B cell (primary cell): Measurements from ENCODE around the gene BEND7. TPM values are rescaled to one million over a fixed set of nuclear protein-coding genes. Genes with fewer than 3 reads are reported as not detected.

Experiments used
- ATAC-seq: fragments of 200-7000 bp; cut with Tn5 transposase; one replicate; pipeline ENCODE4 v1.10.0; 2021; ENCODE audit warnings: low read depth, mild to moderate bottlenecking, moderate number of reproducible peaks, moderate library complexity
- CTCF ChIA-PET: fragments of 350-600 bp; sonication (Branson Sonifier 250); formaldehyde crosslinking; loops from one replicate; lab custom pipeline; 2021; ENCODE audit warnings: antibody characterized with exemption, inconsistent platforms; lab: Charles Lee
- POLR2A ChIA-PET: fragments of 350-600 bp; sonication (Branson Sonifier 250); formaldehyde crosslinking; loops from one replicate; lab custom pipeline; 2021; ENCODE audit warnings: antibody characterized with exemption; lab: Charles Lee
- DNase-seq: peaks from one replicate; pipeline ENCODE4 v3.0.0; 2013
- H2AFZ ChIP-seq: 2 replicates; pipeline ENCODE4 v1.6.1; 2012; ENCODE audit warnings: mild to moderate bottlenecking, low read depth, low read length; ENCODE audit not compliant: insufficient read depth, poor library complexity, severe bottlenecking
- H3K27ac ChIP-seq, 2 donors: 1 replicate in 1 of 2; 2 replicates in 1 of 2; pipeline ENCODE4 v1.5.1; 2012 to 2013; ENCODE audit warnings: low read length in 2 of 2, mild to moderate bottlenecking in 2 of 2, moderate library complexity in 1 of 2
- H3K27me3 ChIP-seq, 4 experiments: fragments of 200-600 bp in 1 of 4; sonication (generic) in 1 of 4; replicated peaks in 1 of 4; 1 replicate in 2 of 4; 2 replicates in 2 of 4; pipeline versions ENCODE4 v1.6.1 to v1.7.0; 2013 to 2016; ENCODE audit warnings: low read length in 3 of 4, mild to moderate bottlenecking in 2 of 4, mixed read lengths in 1 of 4, moderate library complexity in 1 of 4; ENCODE audit not compliant: insufficient read depth in 4 of 4, control insufficient read depth in 3 of 4; ENCODE audit errors: control extremely low read depth in 1 of 4
- H3K36me3 ChIP-seq, 2 experiments: replicated peaks in 1 of 2; 1 replicate in 1 of 2; 2 replicates in 1 of 2; pipeline versions ENCODE4 v1.6.1 to v1.7.1; 2013; ENCODE audit warnings: low read length in 1 of 2; ENCODE audit not compliant: insufficient read depth in 2 of 2, control insufficient read depth in 1 of 2; ENCODE audit errors: control extremely low read depth in 1 of 2, extremely low read depth in 1 of 2
- H3K4me1 ChIP-seq, 2 donors: fragments of 200-600 bp in 1 of 2; sonication (generic) in 1 of 2; 1 replicate in 1 of 2; 2 replicates in 1 of 2; pipeline versions ENCODE4 v1.5.1 to v1.6.1; 2013 to 2017; ENCODE audit warnings: low read length in 2 of 2; ENCODE audit not compliant: control insufficient read depth in 2 of 2, insufficient read depth in 2 of 2
- H3K4me2 ChIP-seq: replicated peaks from 2 replicates; pipeline ENCODE3; 2012; ENCODE audit warnings: mild to moderate bottlenecking, low read depth, low read length; ENCODE audit not compliant: poor library complexity, severe bottlenecking
- H3K4me3 ChIP-seq, 5 experiments: fragments of 200-600 bp in 1 of 5; sonication (generic) in 1 of 5; 1 replicate in 3 of 5; 2 replicates in 2 of 5; pipeline versions ENCODE4 v1.5.1 to v1.7.0; 2011 to 2016; ENCODE audit warnings: low read length in 4 of 5, mild to moderate bottlenecking in 4 of 5, low read depth in 2 of 5, control low read depth in 1 of 5, moderate library complexity in 1 of 5; ENCODE audit not compliant: insufficient read depth in 1 of 5; ENCODE audit errors: control extremely low read depth in 1 of 5, extremely low read depth in 1 of 5
- H3K79me2 ChIP-seq: fragments of 200-600 bp; sonication (generic); one replicate; pipeline ENCODE4 v1.6.0; 2016; ENCODE audit warnings: low read length; ENCODE audit not compliant: control insufficient read depth, insufficient read depth
- H3K9ac ChIP-seq: fragments of 200-600 bp; sonication (generic); 2 replicates; pipeline ENCODE4 v1.6.1; 2017; ENCODE audit warnings: mild to moderate bottlenecking, low read length, moderate library complexity
- H3K9me3 ChIP-seq, 3 donors: one replicate each; pipeline versions ENCODE4 v1.6.1 to v1.7.1; 2013; ENCODE audit warnings: low read length in 2 of 3; ENCODE audit not compliant: control insufficient read depth in 2 of 3, insufficient read depth in 1 of 3; ENCODE audit errors: control extremely low read depth in 1 of 3
- H4K20me1 ChIP-seq: 2 replicates; pipeline ENCODE4 v1.6.0; 2012; ENCODE audit warnings: mild to moderate bottlenecking, low read length; ENCODE audit not compliant: insufficient read depth, control insufficient read depth, poor library complexity, severe bottlenecking
- H3K27ac Mint-ChIP-seq: one replicate; pipeline ENCODE4 v1.8.0; 2021; ENCODE audit warnings: mixed read lengths
- H3K27me3 Mint-ChIP-seq: one replicate; pipeline ENCODE4 v1.8.0; 2021; ENCODE audit warnings: mixed read lengths
- H3K4me1 Mint-ChIP-seq: one replicate; pipeline ENCODE4 v1.8.0; 2021; ENCODE audit warnings: mixed read lengths
- H3K4me3 Mint-ChIP-seq: one replicate; pipeline ENCODE4 v1.8.0; 2021; ENCODE audit warnings: mixed read lengths
- H3K9me3 Mint-ChIP-seq: one replicate; pipeline ENCODE4 v1.8.0; 2022; ENCODE audit warnings: mixed read lengths; ENCODE audit not compliant: insufficient read depth
- CTCF ChIP-seq: fragments of 200-600 bp; IDR thresholded peaks from one replicate; pipeline ENCODE4 v1.8.0; 2022; ENCODE audit warnings: antibody characterized with exemption, mild to moderate bottlenecking
- EZH2 ChIP-seq: IDR thresholded peaks from 2 replicates; pipeline ENCODE4 v1.6.1; 2012; ENCODE audit warnings: borderline replicate concordance, low read depth, mild to moderate bottlenecking, moderate library complexity, low read length; ENCODE audit not compliant: insufficient read depth, poor library complexity, severe bottlenecking
- WGBS: methylation state at CpG from one replicate; pipeline ENCODE4 v1.1.5; 2013; ENCODE audit warnings: missing lambda C conversion rate; ENCODE audit not compliant: insufficient coverage; 5-methylcytosine and 5-hydroxymethylcytosine counted together
- intact Hi-C: fragments of 100-400 bp; cut with micrococcal nuclease; formaldehyde crosslinking; loops from one replicate; pipeline ENCODE4 v1.10.0; 2022
- polyA plus RNA-seq: library from polyadenylated mRNA; depleted of rRNA; stranded (reverse); fragments of >200 nt; gene quantifications from 2 replicates; pipeline ENCODE4 v1.2.3, GENCODE V29; 2012
- total RNA-seq, 2 donors: library from RNA; stranded (reverse); fragments of 120-200 nt in 1 of 2; gene quantifications; 1 replicate in 1 of 2; 2 replicates in 1 of 2; pipeline versions ENCODE4 v1.2.3 to v1.2.4, GENCODE V29; 2013 to 2022

BEND7 gene
- total and polyA plus RNA-seq, 2 donors (not counting 1 experiment from before 2014, with no cell fraction given) = 0.10 TPM; not detected in 1

GRCh38 chr10:13473986-13474385, 54.8 kb downstream of the BEND7 start:
- Mint-ChIP-seq H3K4me1 (no peaks in the 10 kb centered on the region), H3K9me3 (no peaks in the 10 kb centered on the region), H3K4me3 (no peak overlapping the region), H3K27ac (no peak overlapping the region), H3K27me3 (peaks cover 8% of the 10 kb centered on the region)
- Histone ChIP-seq H3K9me3 (peaks cover 0 to 7% (median 0%) of the 10 kb centered on the region in 3 donors), H3K27ac (no peak overlapping the region), H3K4me2 (no peak overlapping the region), H4K20me1 (no peaks in the 10 kb centered on the region), H3K36me3 (no peaks in the 10 kb centered on the region), H3K4me1 (no peaks in the 10 kb centered on the region), H3K9ac (no peak overlapping the region), H3K27me3 (peaks cover 0 to 4% (median 2%) of the 10 kb centered on the region in 4 experiments), H3K4me3 (no peak overlapping the region), H2AFZ (no peak overlapping the region), H3K79me2 (no peaks in the 10 kb centered on the region)
- POLR2A ChIA-PET = no interaction called here
- intact Hi-C loops = no loop called here
- WGBS = 97% methylated on average over 26 of the region's 26 CpGs
- TF ChIP-seq EZH2 (no peak), CTCF (no peak)
- CTCF ChIA-PET = no interaction called here
- DNase-seq (no peak), ATAC-seq (no peak)

GRCh38 chr10:13472359-13472758, 56.5 kb downstream of the BEND7 start:
- TF ChIP-seq EZH2 = no peak
- no peak for TF ChIP-seq CTCF
- Histone ChIP-seq H2AFZ (no peak overlapping the region), H3K27me3 (no peaks in the 10 kb centered on the region), H3K4me1 (no peaks in the 10 kb centered on the region), H3K27ac (no peak overlapping the region), H4K20me1 (no peaks in the 10 kb centered on the region), H3K36me3 (no peaks in the 10 kb centered on the region), H3K79me2 (no peaks in the 10 kb centered on the region), H3K4me3 (no peak overlapping the region), H3K9ac (no peak overlapping the region), H3K4me2 (no peak overlapping the region), H3K9me3 (peaks cover 0 to 7% (median 0%) of the 10 kb centered on the region in 3 donors)
- 98% methylated on average over 19 of the region's 19 CpGs for WGBS
- ATAC-seq = no peak
- intact Hi-C loops = no loop called here
- Mint-ChIP-seq H3K4me3 (no peak overlapping the region), H3K4me1 (no peaks in the 10 kb centered on the region), H3K27ac (no peak overlapping the region), H3K9me3 (no peaks in the 10 kb centered on the region), H3K27me3 (peaks cover 7% of the 10 kb centered on the region)
- ChIA-PET CTCF (no interaction called here), POLR2A (no interaction called here)
- no peak for DNase-seq
